KBM-7 (cell line): ENCODE measurements around the gene MRPL54.

Experiments
- DNase-seq: peaks from one replicate; pipeline ENCODE4 v3.0.0-alpha.2; 2015
- in situ Hi-C: fragments of 300-500 bp; cut with MboI; formaldehyde crosslinking; loops from 2 replicates; pipeline ENCODE4 v1.14.3; 2020; ENCODE audit warnings: low sequenced_read_pairs, low pct_unique_long_range_greater_than_20kb, mixed read lengths

The MRPL54 gene

DNA sequence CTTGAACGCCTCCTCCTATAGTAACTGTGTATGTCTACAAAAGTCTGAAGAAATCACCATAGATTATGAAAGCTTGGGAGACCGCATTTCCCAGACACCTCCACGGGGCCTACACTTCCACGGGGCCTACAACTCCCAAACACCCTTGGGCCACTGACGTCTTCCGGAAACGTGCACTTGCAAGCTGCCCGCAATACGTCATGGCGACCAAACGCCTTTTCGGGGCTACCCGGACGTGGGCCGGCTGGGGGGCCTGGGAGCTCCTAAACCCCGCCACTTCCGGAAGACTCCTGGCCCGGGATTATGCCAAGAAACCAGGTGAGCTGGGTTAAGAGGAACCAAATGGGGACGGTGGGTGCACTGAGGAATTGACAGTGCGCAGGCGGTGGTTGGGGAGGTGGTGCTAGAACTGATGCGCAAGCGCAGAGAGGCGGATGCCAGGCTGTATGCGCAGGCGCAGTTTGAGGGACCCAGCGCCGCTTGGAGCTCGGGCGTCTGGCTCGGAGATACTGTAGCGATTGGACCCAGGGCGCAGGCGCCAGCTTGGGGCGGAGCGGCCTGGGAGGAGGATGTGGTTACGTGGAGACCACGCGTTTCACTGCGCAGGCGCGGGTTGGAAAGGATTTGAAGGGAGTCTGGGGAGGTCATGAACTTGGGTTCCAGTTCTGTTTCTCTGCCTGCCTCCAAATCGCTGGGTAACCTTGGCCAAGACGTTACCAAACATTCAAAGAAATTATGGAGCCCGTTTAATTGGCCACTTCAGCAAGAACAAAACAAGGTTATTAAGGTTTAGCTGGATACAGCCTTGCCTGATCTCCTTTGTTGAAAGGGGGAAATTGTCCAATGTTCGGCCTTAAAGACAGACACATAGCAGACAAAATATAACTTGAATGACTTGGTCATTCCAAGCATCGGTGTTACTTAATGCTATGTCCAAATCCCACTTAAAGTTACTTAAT lies at the start of gene MRPL54:
Gene MRPL54, plus strand, starts transcription at position 182 of the 959 bp plus-strand sequence. Its CDS starts 19 bp downstream, at position 201.
- DNase-seq, result peak; percentile 99
- in situ Hi-C loops, result no loop called here

- in situ Hi-C loops, result no loop called here
These were observed 46.3 kb upstream of the MRPL54 start for GRCh38 chr19:3716147-3716668.

DNA sequence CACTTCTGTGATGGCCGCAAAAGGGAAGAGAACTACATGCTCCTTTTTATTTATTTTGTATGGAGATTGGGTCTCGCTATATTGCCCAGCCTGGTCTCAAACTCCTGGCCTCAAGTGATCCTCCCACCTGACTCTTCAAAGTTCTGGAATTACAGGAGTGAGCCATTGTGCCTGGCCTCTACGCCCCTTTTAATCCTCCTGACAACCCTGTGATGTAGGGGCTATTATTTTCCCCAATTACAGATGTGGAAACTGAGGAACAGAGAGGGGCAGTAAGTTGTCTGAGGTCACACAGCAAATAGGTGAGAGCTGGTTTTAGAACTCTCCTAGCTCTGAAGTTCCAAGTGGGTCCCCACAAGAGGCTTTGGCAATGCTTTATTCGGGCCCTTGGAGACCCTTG lies 42.6 kb upstream of the MRPL54 start:
- in situ Hi-C loops, result no loop called here
- no peak for DNase-seq

More at GRCh38 chr19:3716147-3716668, 46.3 kb upstream of the MRPL54 start:
- no peak for DNase-seq

DNA sequence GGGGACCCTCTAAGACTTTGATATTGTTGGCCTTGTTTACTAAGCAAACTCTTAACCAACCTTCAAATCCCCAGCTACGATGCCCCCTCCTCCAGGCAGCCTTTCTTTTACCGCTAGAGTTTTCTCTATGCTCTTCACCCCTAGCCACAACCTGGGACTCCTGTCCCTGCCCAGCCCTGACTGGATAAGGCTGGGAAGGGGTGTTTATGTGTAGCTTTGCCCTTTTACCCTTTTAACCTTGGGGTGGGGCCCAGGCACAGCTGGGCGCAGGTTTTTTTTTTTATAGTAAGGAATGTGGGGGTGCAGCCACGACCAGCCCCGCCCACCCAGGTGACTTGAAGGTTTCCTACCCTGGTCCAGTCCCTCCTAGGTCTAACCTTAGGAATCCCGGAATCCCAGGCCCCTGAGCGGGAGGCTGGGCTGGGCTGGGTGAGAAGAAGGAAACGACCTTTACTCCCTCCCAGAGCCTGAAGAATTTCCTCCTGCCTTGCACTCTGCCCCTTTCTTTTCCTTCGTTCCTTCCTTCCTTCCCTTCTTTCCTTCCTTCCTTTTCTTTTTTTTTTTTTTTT lies 42.0 kb upstream of the MRPL54 start:
- in situ Hi-C loops, result no loop called here
- no peak for DNase-seq

GRCh38 chr19:3721131-3721886 lies 41.2 kb upstream of the MRPL54 start:
- DNase-seq, result peak; percentile 95
- in situ Hi-C loops, result no loop called here

DNA sequence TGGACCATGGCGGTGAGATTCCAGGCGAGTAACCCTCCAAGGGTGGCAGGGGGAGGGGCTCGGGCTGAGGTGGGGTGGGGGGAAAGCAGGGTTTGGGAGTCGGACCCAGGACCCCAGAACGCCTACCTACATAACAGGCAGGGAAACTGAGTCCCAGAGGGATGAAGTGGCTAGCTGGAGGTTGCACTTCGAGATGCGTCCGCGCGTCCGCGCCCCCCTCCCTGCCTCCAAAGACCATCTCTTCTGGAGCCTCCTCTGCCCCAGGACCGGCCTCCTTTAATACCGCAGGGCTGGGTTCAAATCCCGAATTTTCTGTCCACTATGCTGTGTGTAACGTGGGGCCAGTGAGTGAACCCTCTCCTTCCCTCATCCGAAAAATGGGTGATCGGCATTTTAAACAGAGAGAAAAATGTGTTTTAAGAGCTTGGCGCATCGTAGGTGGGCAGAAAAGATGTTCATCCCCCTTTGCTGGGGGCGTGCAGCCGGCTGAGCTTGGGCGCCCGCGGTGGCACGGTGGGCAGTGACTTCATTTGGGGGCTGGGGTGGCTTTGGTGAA lies 40.5 kb upstream of the MRPL54 start:
- DNase-seq, result no peak
- in situ Hi-C loops, result no loop called here

DNA sequence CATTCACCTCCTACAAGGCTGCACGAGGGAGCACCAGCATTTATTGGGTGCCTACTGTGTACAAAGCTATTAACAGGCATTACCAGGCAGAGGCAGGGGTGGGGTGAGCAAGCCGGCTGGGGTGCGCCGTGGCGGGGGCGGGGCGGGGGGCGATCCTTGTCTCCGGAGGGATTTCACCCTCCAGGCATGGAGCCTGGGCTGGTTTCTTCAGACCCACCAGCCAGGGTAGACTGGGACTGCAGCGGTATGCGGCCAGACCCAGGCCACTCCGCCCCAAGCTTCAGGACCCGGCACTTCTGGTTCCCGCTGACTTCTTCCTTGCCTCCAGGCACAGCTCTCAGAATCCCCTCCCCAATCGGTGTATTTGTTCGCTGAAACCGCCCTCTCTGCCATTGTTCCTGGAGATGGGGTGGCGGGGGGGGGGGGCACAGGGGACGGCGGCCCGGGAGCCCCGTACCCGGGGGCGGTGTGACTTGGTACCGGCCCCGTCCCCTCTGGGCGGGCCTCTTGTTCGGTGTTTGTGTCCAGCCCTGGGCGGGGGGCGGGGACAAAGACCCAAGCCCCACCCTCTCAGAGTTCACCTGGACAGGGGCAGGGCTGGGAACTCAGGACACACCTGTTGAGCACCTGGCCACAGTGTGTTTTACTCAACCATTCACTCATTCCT lies 39.9 kb upstream of the MRPL54 start:
- in situ Hi-C loops, result no loop called here
- DNase-seq, result no peak

GRCh38 chr19:3723110-3723488 lies 39.4 kb upstream of the MRPL54 start:
- in situ Hi-C loops, result no loop called here
- no peak for DNase-seq

GRCh38 chr19:3723883-3724282 lies 38.6 kb upstream of the MRPL54 start:
- in situ Hi-C loops, result no loop called here
- DNase-seq, result no peak

GRCh38 chr19:3725121-3725520 lies 37.4 kb upstream of the MRPL54 start:
- no peak for DNase-seq
- in situ Hi-C loops, result no loop called here

DNA sequence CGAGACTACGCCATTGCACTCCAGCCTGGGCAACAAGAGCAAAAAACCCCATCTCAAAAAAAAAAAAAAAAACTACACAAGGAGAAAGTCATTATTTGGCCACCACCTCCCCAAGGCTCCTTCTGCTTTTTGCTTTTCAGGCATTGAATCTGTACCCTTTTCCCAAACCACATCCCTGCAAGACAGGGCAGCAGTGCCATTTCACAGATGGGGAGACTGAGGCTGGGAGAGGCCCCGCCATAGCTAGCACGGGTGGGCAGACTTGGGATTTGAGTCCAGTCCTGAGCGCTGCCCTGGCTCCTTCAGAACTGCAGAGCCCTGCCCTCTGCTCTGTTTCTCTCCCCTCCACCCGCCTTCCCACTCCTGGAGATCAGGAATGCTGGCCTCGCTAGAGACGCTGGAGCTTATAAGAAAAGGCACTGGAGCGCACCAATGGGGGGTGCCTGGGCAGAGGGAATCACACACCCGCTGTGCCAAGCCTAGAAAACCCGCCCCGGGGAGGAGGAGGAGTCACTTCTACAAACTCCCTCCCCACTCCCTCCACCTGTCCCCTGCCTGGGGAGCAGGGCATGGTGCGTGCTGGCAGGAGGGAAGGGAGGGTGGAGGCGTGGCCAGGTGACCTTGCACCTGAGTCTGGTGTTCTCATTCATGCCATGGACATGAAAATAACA lies 36.7 kb upstream of the MRPL54 start:
- in situ Hi-C loops, result no loop called here
- DNase-seq, result no peak

DNA sequence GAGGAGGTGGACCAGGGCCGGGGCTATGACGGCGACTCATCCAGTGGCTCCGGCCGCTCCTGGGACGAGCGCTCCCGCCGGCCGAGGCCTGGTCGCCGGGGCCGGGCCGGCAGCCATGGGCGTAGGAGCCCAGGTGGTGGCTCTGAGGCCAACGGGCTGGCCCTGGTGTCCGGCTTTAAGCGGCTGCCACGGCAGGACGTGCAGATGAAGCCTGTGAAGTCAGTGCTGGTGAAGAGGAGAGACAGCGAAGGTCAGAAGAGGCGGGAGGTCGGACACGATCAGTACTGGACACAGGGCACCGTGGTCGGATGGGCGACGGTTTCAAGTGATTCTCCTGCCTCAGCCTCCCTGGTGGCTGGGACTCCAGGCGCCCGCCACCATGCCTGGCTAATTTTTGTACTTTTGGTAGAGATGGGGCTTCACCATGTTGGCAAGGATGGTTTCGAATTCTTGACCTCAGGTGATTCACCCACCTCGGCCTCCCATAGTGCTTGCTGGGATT lies 32.0 kb upstream of the MRPL54 start:
- no peak for DNase-seq
- in situ Hi-C loops, result no loop called here

DNA sequence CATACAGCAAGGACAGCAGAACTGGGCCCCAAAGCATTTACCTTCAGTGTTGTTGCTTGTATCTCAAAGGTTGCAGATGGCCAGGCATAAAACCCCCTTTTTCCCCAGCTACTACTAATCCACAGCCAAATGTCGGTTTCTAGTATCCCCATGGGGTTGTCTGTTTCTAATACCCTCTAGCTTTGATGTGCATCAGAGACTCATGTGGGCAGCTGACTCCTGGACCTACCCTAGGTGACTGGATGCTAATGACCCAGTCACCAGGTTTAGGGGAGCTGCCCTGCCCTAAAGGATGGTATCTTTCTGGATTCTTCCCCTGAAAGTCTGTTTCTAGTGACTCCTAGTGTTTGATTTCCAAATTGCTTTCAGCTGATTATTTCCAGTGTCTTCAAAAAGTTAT lies 30.4 kb upstream of the MRPL54 start:
- DNase-seq, result no peak
- in situ Hi-C loops, result no loop called here

DNA sequence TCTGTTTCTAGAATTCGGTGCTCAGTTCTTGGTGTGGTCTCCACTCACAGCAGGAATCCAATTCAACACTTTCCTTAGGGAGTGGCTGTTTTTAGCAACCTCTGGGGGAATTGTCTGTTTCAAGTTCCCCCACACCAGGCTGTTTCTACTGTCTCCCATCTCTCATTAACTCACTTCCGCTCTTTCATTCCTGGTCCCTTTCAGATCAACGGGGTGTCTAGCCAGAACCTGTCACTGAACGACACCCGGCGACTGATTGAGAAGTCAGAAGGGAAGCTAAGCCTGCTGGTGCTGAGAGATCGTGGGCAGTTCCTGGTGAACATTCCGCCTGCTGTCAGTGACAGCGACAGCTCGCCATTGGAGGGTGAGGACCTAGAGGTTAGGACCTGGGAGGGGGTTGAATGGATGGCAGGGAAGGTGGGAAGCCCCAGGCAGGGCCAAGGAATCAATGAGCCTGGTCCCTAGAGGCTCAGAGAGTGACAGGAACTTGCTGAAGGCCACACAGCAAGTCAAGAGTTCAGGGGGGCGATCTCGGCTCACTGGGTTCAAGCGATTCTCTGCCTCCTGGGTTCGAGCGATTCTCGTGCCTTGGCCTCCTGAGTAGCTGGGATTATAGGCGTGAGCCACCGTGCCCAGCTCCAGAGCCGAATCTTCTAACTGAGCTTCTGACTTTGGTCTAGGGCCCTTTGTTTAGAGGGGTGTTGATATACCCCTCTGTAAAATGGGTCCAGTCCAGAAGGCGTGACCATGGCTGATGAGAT lies 28.8 kb upstream of the MRPL54 start:
- in situ Hi-C loops, result no loop called here

DNA sequence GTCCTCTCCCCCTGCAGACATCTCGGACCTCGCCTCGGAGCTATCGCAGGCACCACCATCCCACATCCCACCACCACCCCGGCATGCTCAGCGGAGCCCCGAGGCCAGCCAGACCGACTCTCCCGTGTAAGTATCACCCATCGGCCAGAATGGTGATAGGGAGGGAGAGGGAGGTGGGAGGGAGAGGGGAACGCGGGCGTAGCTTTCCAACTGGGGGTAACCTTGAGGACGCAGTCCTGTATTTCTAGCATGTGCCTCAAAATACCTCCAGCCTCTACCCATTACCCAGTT lies 28.2 kb upstream of the MRPL54 start:
- in situ Hi-C loops, result no loop called here
- no peak for DNase-seq

More for the DNA sequence above, 28.8 kb upstream of the MRPL54 start:
- peak; percentile 36 for DNase-seq

DNA sequence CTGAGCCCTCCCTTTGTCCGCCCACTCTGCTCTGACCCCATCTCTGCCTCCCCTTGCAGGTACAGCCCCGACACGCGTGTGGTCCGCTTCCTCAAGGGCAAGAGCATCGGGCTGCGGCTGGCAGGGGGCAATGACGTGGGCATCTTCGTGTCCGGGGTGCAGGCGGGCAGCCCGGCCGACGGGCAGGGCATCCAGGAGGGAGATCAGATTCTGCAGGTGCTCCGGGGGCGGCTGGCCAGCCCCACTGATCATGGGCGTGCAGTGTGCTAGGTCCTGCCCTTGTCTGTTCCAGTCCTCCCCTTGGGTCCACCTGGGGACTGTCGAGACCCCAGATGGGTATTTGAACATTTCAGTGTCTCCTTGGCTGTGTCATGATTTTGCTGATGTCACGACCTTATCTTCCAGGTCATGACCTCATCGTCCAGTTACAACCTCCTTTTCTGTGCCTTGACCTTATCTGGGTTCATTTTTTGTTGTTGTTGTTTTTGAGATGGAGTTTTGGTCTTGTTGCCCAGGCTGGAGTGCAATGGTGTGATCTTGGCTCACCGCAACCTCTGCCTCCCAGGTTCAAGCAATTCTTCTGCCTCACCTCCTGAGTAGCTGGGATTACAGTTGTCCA lies 26.3 kb upstream of the MRPL54 start:
- no peak for DNase-seq
- in situ Hi-C loops, result no loop called here

DNA sequence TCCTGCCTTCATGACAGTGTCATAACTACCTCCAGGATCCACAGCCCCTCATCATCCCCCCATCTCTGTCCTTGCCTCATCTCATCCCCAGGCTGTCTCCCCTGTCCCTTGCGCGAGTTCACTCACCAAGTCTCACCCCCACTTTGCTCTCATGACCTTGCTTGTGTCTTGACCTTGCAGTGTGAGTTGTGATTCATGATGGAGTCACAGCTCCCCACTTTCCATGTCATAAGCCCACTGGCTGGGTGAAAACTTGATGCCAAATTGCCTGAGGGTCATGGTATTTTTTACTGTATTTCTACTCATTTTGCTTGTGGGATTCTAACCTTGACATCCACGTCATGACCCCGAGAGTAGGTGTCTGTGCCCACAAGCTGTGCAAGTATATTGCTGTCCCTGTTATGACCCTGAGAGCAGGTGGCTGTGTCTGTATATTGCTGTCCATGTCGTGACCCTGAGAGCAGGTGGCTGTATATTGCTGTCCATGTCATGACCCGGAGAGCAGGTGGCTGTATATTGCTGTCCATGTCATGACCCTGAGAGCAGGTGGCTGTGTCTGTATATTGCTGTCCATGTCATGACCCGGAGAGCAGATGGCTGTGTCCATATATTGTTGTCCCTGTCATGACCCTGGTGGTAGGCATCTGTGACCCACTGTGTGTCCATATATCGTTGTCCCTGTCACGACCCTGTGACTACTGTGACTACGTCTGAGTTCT lies 24.8 kb upstream of the MRPL54 start:
- no peak for DNase-seq
- in situ Hi-C loops, result no loop called here
